K562 (cell line): ENCODE data around the gene MIEF1. TPM values are rescaled to one million over a fixed set of nuclear protein-coding genes. Genes with fewer than 3 reads are reported as not detected.

Source experiments
- ATAC-seq: fragments of 200-7000 bp; cut with Tn5 transposase; 3 replicates; pipeline ENCODE4 v1.9.1; 2020; ENCODE audit warnings: moderate library complexity
- BruUV-seq: library from RNA; stranded (reverse); fragments of 400-500 nt; replicated peaks from 2 replicates; lab custom pipeline; 2021; lab: Mats Ljungman, UMichigan
- CTCF ChIA-PET: fragments of 300-600 bp; formaldehyde crosslinking; extraction: SDS; loops from one replicate; lab custom pipeline; 2021; ENCODE audit warnings: low intra/inter-chr PET ratio; lab: Yijun Ruan, JAX
- POLR2A ChIA-PET: fragments of 300-600, 350-650 bp; sonication (Branson Sonifier 250); formaldehyde crosslinking; extraction: SDS; loops from one replicate; lab custom pipeline; 2021; ENCODE audit warnings: antibody characterized with exemption, inconsistent platforms; lab: Yijun Ruan, JAX
- DNase-seq, 4 experiments: peaks; one replicate each; pipeline versions ENCODE4 v3.0.0 to v3.0.0-alpha.2; 2011 to 2018; ENCODE audit warnings: low spot score in 3 of 4, mixed read lengths in 3 of 4; ENCODE audit errors: extremely low read depth in 1 of 4
- FAIRE-seq: peaks from 2 replicates; lab custom pipeline; 2011; peaks lifted over from hg19 to GRCh38; lab: Jason Lieb, UNC
- H2AFZ ChIP-seq: 2 replicates; pipeline ENCODE4 v1.6.0; 2011; ENCODE audit warnings: low read depth, low read length, control low read depth, inconsistent platforms
- H3K27ac ChIP-seq: fragments of 200-600 bp; 3 replicates; pipeline ENCODE4 v1.8.0; 2011; ENCODE audit warnings: low read depth, mild to moderate bottlenecking, control low read depth, inconsistent platforms, low read length, moderate library complexity, mixed read lengths; ENCODE audit errors: extremely low read depth
- H3K27me3 ChIP-seq, 2 experiments: fragments of 300-600 bp in 1 of 2; 2 replicates in 1 of 2; 3 replicates in 1 of 2; pipeline versions ENCODE4 v1.6.0 to v1.8.0; 2011; ENCODE audit warnings: inconsistent platforms in 2 of 2, low read length in 2 of 2, mild to moderate bottlenecking in 1 of 2, mixed read lengths in 1 of 2, moderate library complexity in 1 of 2; ENCODE audit not compliant: control insufficient read depth in 2 of 2, insufficient read depth in 2 of 2
- H3K36me3 ChIP-seq: fragments of 300-600 bp; 3 replicates; pipeline ENCODE4 v1.8.0; 2011; ENCODE audit warnings: mild to moderate bottlenecking, low read length, inconsistent platforms; ENCODE audit not compliant: control insufficient read depth, insufficient read depth
- H3K4me1 ChIP-seq, 2 experiments: fragments of 200-600 bp in 1 of 2; replicated peaks in 1 of 2; 2 replicates in 1 of 2; 3 replicates in 1 of 2; pipeline versions ENCODE4 v1.5.1 to v1.8.0; 2011; ENCODE audit warnings: inconsistent platforms in 2 of 2, low read length in 2 of 2, mild to moderate bottlenecking in 1 of 2, mixed read lengths in 1 of 2, moderate library complexity in 1 of 2; ENCODE audit not compliant: control insufficient read depth in 2 of 2, insufficient read depth in 2 of 2
- H3K4me2 ChIP-seq: 2 replicates; pipeline ENCODE4 v1.6.1; 2011; ENCODE audit warnings: low read length, control low read depth, inconsistent platforms, mixed read lengths; ENCODE audit not compliant: insufficient read depth
- H3K4me3 ChIP-seq: fragments of 200-600 bp; sonication (generic), shearing (Covaris generic); 2 replicates; pipeline ENCODE4 v1.5.1; 2016; ENCODE audit warnings: control low read depth, inconsistent platforms
- H3K79me2 ChIP-seq: fragments of 200-600 bp; 3 replicates; pipeline ENCODE4 v1.8.0; 2011; ENCODE audit warnings: low read length, inconsistent platforms; ENCODE audit not compliant: control insufficient read depth, insufficient read depth
- H3K9ac ChIP-seq, 2 experiments: 2 replicates each; pipeline versions ENCODE4 v1.6.0 to v1.6.1; 2011; ENCODE audit warnings: low read depth in 2 of 2, low read length in 2 of 2, control low read depth in 1 of 2, inconsistent platforms in 1 of 2, mild to moderate bottlenecking in 1 of 2, mixed read lengths in 1 of 2; ENCODE audit not compliant: insufficient read depth in 1 of 2
- H3K9me1 ChIP-seq: one replicate; pipeline ENCODE4 v1.6.0; 2011; ENCODE audit warnings: inconsistent platforms, mild to moderate bottlenecking, low read length, moderate library complexity; ENCODE audit not compliant: control insufficient read depth, insufficient read depth
- H3K9me3 ChIP-seq: replicated peaks from 2 replicates; pipeline ENCODE4 v1.5.1; 2011; ENCODE audit warnings: low read depth, low read length, inconsistent platforms; ENCODE audit not compliant: control insufficient read depth, insufficient read depth
- H4K20me1 ChIP-seq: replicated peaks from 2 replicates; pipeline ENCODE4 v1.6.1; 2011; ENCODE audit warnings: low read length, inconsistent platforms, mixed read lengths; ENCODE audit not compliant: control insufficient read depth, insufficient read depth
- ELK3 ChIP-seq: fragments of 450-650 bp; formaldehyde crosslinking; IDR thresholded peaks from 2 replicates; pipeline ENCODE4 v1.4.0; 2020; ENCODE audit warnings: mild to moderate bottlenecking
- KLF16 ChIP-seq: IDR thresholded peaks from 2 replicates; pipeline ENCODE4 v1.6.1; 2016; ENCODE audit warnings: antibody characterized with exemption
- MAZ ChIP-seq, 2 experiments: fragments of 450-650 bp in 1 of 2; sonication (generic) in 1 of 2; formaldehyde crosslinking; IDR thresholded peaks in 1 of 2; conservative IDR thresholded peaks in 1 of 2; 2 replicates each; pipeline versions ENCODE4 v1.4.0 to v1.5.0; 2020; ENCODE audit warnings: mild to moderate bottlenecking in 1 of 2, missing genetic modification reagents in 1 of 2
- REST ChIP-seq, 2 experiments: fragments of 450-650 bp; formaldehyde crosslinking in 1 of 2; IDR thresholded peaks; 2 replicates each; pipeline versions ENCODE4 v1.4.0 to v1.6.1; 2014 to 2020; ENCODE audit warnings: mild to moderate bottlenecking in 2 of 2, borderline replicate concordance in 1 of 2, low read depth in 1 of 2
- SMC3 ChIP-seq: conservative IDR thresholded peaks from 2 replicates; pipeline ENCODE4 v1.6.1; 2011; ENCODE audit warnings: low read depth, low read length, improper control_type of control experiment; ENCODE audit not compliant: insufficient read depth
- ZBTB7A ChIP-seq: IDR thresholded peaks from 2 replicates; pipeline ENCODE4 v1.6.1; 2011; ENCODE audit warnings: low read depth, mild to moderate bottlenecking, low read length, moderate library complexity, borderline replicate concordance; ENCODE audit not compliant: control insufficient read depth
- ZNF398 ChIP-seq: fragments of 250-450 bp; sonication (Bioruptor Pico); IDR thresholded peaks from 2 replicates; pipeline ENCODE4 v1.8.0; 2021; ENCODE audit warnings: moderate library complexity, mild to moderate bottlenecking, inconsistent platforms
- ZNF830 ChIP-seq: fragments of 250-450 bp; sonication (Bioruptor Pico); IDR thresholded peaks from 2 replicates; pipeline ENCODE4 v1.5.0; 2021; ENCODE audit warnings: mild to moderate bottlenecking
- WGBS: fragments of 100-300 bp; shearing (Covaris generic); methylation state at CpG from one replicate; pipeline ENCODE4 v1.1.6; 2016; ENCODE audit warnings: low coverage, mixed read lengths; ENCODE audit not compliant: insufficient coverage; ENCODE audit errors: missing lambda C conversion rate; 5-methylcytosine and 5-hydroxymethylcytosine counted together
- in situ Hi-C: fragments of 300-500 bp; cut with MboI; formaldehyde crosslinking; loops from 4 replicates; pipeline ENCODE4 v1.15.0; 2018; ENCODE audit warnings: inconsistent platforms, mixed read lengths
- intact Hi-C: fragments of 100-400 bp; cut with micrococcal nuclease; formaldehyde crosslinking; loops from 2 replicates; pipeline ENCODE4 v1.14.2; 2022
- polyA plus RNA-seq, 8 experiments: library from polyadenylated mRNA; depleted of rRNA in 4 of 8; stranded (reverse) in 5 of 8; unstranded in 3 of 8; fragments of >200 nt; fragmentation: Nextera tagmentation in 2 of 8; fragmentation: Illumina TruSeq in 1 of 8; extraction: Ambion mirVana in 2 of 8; extraction: Trizol in 1 of 8; gene quantifications; 2 replicates each; pipeline versions ENCODE4 v1.2.1 to v1.2.3, GENCODE V29; 2011 to 2014; ENCODE audit warnings: inconsistent platforms in 1 of 8, missing spikeins in 1 of 8
- total RNA-seq, 7 experiments: library from RNA; depleted of rRNA in 6 of 7; stranded (reverse); fragments of >200 nt in 6 of 7; fragmentation: Illumina TruSeq in 2 of 7; extraction: Trizol in 2 of 7; gene quantifications; 2 replicates each; pipeline versions ENCODE4 v1.2.1 to v1.2.3, GENCODE V29; 2011 to 2021; ENCODE audit warnings: low replicate concordance in 1 of 7

The MIEF1 gene
- total and polyA plus RNA-seq, 9 of the 15 experiments (the other 6 are each of a cell fraction or from before 2014, with no cell fraction given), result 10.9 to 51.8 (median 25.5) TPM

- peak overlapping the region; percentile 57 to 88 for H3K9ac ChIP-seq
- ATAC-seq, result peak; percentile 67
- H3K4me3 ChIP-seq, result no peak overlapping the region
- no peaks in the 10 kb centered on the region for H3K9me3 ChIP-seq
- peak; percentile 89 for FAIRE-seq
- CTCF ChIA-PET, result no interaction called here
- H3K79me2 ChIP-seq, result peaks cover 75% of the 10 kb centered on the region
- DNase-seq, result peak; percentile 52 to 83 (median 67)
- no peaks in the 10 kb centered on the region for H3K36me3 ChIP-seq
- peaks cover 47 to 78% of the 10 kb centered on the region in 2 experiments for H3K4me1 ChIP-seq
- 21% methylated on average over 13 of the region's 13 CpGs for WGBS
- H3K27ac ChIP-seq, result peak overlapping the region; percentile 63
- POLR2A ChIA-PET, result interaction anchor here (1.4 to 3.0 kb wide), 3 partner anchors 8 to 57 kb away, joined by 5 to 11 read pairs (median 6); partner anchors contain the start of gene ATF4
- peak overlapping the region; percentile 39; the same call in 1 of the 2 replicates for H3K4me2 ChIP-seq
- in situ Hi-C loops (no loop called here), intact Hi-C loops (loop anchor here (5.0 kb wide), 1 partner anchor 55 kb away; no protein-coding TSS in a partner anchor)
- no peaks in the 10 kb centered on the region for H3K9me1 ChIP-seq
- H3K27me3 ChIP-seq, result no peaks in the 10 kb centered on the region
- no TSS peak for BruUV-seq
- peak overlapping the region; percentile 42; the same call in 1 of the 2 replicates for H2AFZ ChIP-seq
- H4K20me1 ChIP-seq, result no peaks in the 10 kb centered on the region
- TF ChIP-seq SMC3, result 0 out of 2 replicates have a peak, but pooled peaks have one; percentile 28
- TF ChIP-seq MAZ (CRISPR knock-in tag; conservative IDR thresholded peaks at IDR 0.05 in 1 of 2, IDR thresholded peaks at IDR 0.05 in 1 of 2), result peak; percentile 21 to 40; a peak in 3 of 4 replicates
- TF ChIP-seq ZNF398 (CRISPR knock-in tag), result no peak
- peak; percentile 40; the same call in 1 of the 2 replicates for TF ChIP-seq REST (IDR thresholded peaks at IDR 0.05; ENCODE audit: borderline replicate concordance)
- TF ChIP-seq REST (CRISPR knock-in tag; IDR thresholded peaks at IDR 0.05; ENCODE audit: low read depth), result no peak
- peak; percentile 74; the same call in 1 of the 2 replicates for TF ChIP-seq ZBTB7A
- no peak for TF ChIP-seq ELK3 (CRISPR knock-in tag)
- no peak for TF ChIP-seq ZNF830 (CRISPR knock-in tag)
- TF ChIP-seq KLF16, result no peak
Measured at GRCh38 chr22:39462443-39463221, 39.5 kb upstream of the MIEF1 start.
